GM12891 (cell line): ENCODE results near the gene RAD50.

Source experiments
- DNase-seq: peaks from one replicate; pipeline ENCODE4 v3.0.0; 2011; ENCODE audit warnings: low spot score; ENCODE audit not compliant: insufficient read length
- FAIRE-seq: peaks from 2 replicates; lab custom pipeline; 2011; peaks lifted over from hg19 to GRCh38; lab: Jason Lieb, UNC
- PAX5 ChIP-seq: IDR thresholded peaks from 2 replicates; pipeline ENCODE4 v1.6.1; 2011; ENCODE audit warnings: low read length, moderate library complexity, mild to moderate bottlenecking; ENCODE audit not compliant: insufficient read depth, severe bottlenecking
- POLR2A ChIP-seq: IDR thresholded peaks from 2 replicates; pipeline ENCODE4 v1.6.1; 2011; ENCODE audit warnings: low read depth, low read length, control low read depth
- POLR2AphosphoS5 ChIP-seq: IDR thresholded peaks from 2 replicates; pipeline ENCODE4 v1.6.1; 2011; ENCODE audit warnings: low read depth, low read length, control low read depth
- POU2F2 ChIP-seq: IDR thresholded peaks from 2 replicates; pipeline ENCODE4 v1.6.1; 2011; ENCODE audit warnings: low read depth, mild to moderate bottlenecking, control low read depth, low read length, moderate library complexity
- SPI1 ChIP-seq: IDR thresholded peaks from 2 replicates; pipeline ENCODE4 v1.6.1; 2011; ENCODE audit warnings: low read depth, low read length, control low read depth
- TAF1 ChIP-seq: IDR thresholded peaks from 2 replicates; pipeline ENCODE4 v1.6.1; 2011; ENCODE audit warnings: low read depth, low read length, control low read depth

Gene RAD50

GRCh38 chr5:132592521-132592920, 35.7 kb downstream of the RAD50 start:
- peak; percentile 69 for FAIRE-seq
- no peak for TF ChIP-seq POU2F2
- no peak for TF ChIP-seq PAX5
- TF ChIP-seq TAF1: no peak
- TF ChIP-seq POLR2AphosphoS5: no peak
- no peak for TF ChIP-seq POLR2A
- no peak for TF ChIP-seq SPI1
- DNase-seq: no peak

- FAIRE-seq (no peak), DNase-seq (no peak)
- TF ChIP-seq SPI1: no peak
- no peak for TF ChIP-seq TAF1
- no peak for TF ChIP-seq PAX5
- TF ChIP-seq POLR2A: no peak
- no peak for TF ChIP-seq POU2F2
- TF ChIP-seq POLR2AphosphoS5: no peak
Observed at GRCh38 chr5:132594170-132594569, 37.4 kb downstream of the RAD50 start.

- DNase-seq (no peak), FAIRE-seq (no peak)
- no peak for TF ChIP-seq PAX5
- TF ChIP-seq TAF1: no peak
- TF ChIP-seq POLR2AphosphoS5: no peak
- no peak for TF ChIP-seq POLR2A
- no peak for TF ChIP-seq POU2F2
- TF ChIP-seq SPI1: no peak
Observed at GRCh38 chr5:132595624-132596023, 38.8 kb downstream of the RAD50 start.

- DNase-seq (no peak), FAIRE-seq (no peak)
- TF ChIP-seq POU2F2: no peak
- no peak for TF ChIP-seq POLR2A
- no peak for TF ChIP-seq TAF1
- TF ChIP-seq POLR2AphosphoS5: no peak
- TF ChIP-seq SPI1: no peak
- TF ChIP-seq PAX5: no peak
Observed at GRCh38 chr5:132601071-132601728, 44.4 kb downstream of the RAD50 start.

GRCh38 chr5:132607095-132607494, 50.3 kb downstream of the RAD50 start:
- FAIRE-seq (peak; percentile 47), DNase-seq (no peak)
- TF ChIP-seq TAF1 (no peak), PAX5 (no peak), POLR2AphosphoS5 (no peak), POLR2A (no peak), SPI1 (no peak), POU2F2 (no peak)

- DNase-seq (no peak), FAIRE-seq (peak; percentile 16)
- no peak for TF ChIP-seq SPI1
Observed at GRCh38 chr5:132608107-132608506, 51.3 kb downstream of the RAD50 start.

- FAIRE-seq (peak; percentile 5), DNase-seq (no peak)
- TF ChIP-seq POLR2AphosphoS5: no peak
- no peak for TF ChIP-seq POLR2A
- TF ChIP-seq PAX5: no peak
- no peak for TF ChIP-seq SPI1
- no peak for TF ChIP-seq TAF1
- TF ChIP-seq POU2F2: no peak
Observed at GRCh38 chr5:132611965-132612364, 55.2 kb downstream of the RAD50 start.

- FAIRE-seq (no peak), DNase-seq (no peak)
- no peak for TF ChIP-seq POLR2AphosphoS5
Observed at GRCh38 chr5:132612846-132613245, 56.1 kb downstream of the RAD50 start.

GRCh38 chr5:132621699-132622098, 64.9 kb downstream of the RAD50 start:
- DNase-seq (no peak), FAIRE-seq (no peak)
- TF ChIP-seq PAX5 (no peak), POU2F2 (no peak)

GRCh38 chr5:132622608-132623007, 65.8 kb downstream of the RAD50 start:
- no peak for TF ChIP-seq POU2F2
- TF ChIP-seq TAF1: no peak
- no peak for TF ChIP-seq POLR2A
- TF ChIP-seq SPI1: no peak
- TF ChIP-seq PAX5: no peak
- TF ChIP-seq POLR2AphosphoS5: no peak
- FAIRE-seq: no peak
- DNase-seq: no peak

- no peak for TF ChIP-seq PAX5
- no peak for TF ChIP-seq POLR2A
- no peak for TF ChIP-seq POLR2AphosphoS5
- no peak for TF ChIP-seq TAF1
- TF ChIP-seq POU2F2: no peak
- no peak for TF ChIP-seq SPI1
- DNase-seq (no peak), FAIRE-seq (no peak)
Observed at GRCh38 chr5:132627470-132627869, 70.7 kb downstream of the RAD50 start.
